Esophagus muscularis mucosa (tissue), 4 donors: ENCODE results near the gene SYT15. TPM values are rescaled to one million over a fixed set of nuclear protein-coding genes. Genes with fewer than 3 reads are reported as not detected.
A peak's percentile ranks its signal among the peaks of the same experiment; 100 is the strongest.
"Not testable (repeated sequence)": the region's sequence is repeated elsewhere in the genome, so short reads cannot be mapped to it uniquely, and the experiment has no call there.

Experiments used
- DNase-seq: peaks from one replicate; pipeline ENCODE4 v3.0.0-alpha.2; 2017; ENCODE audit errors: extremely low spot score
- H3K27ac ChIP-seq, 4 donors: fragments of 200-600 bp; sonication (generic); replicated peaks in 1 of 4; 1 replicate in 3 of 4; 2 replicates in 1 of 4; pipeline ENCODE4 v1.5.1; 2016 to 2019; ENCODE audit warnings: mild to moderate bottlenecking in 1 of 4
- H3K27me3 ChIP-seq, 4 donors: fragments of 200-600 bp; sonication (generic); one replicate each; pipeline versions ENCODE4 v1.5.1 to v1.6.0; 2016 to 2019
- H3K36me3 ChIP-seq, 4 donors: fragments of 200-600 bp; sonication (generic); one replicate each; pipeline ENCODE4 v1.5.1; 2016 to 2019
- H3K4me1 ChIP-seq, 4 donors: fragments of 200-600 bp; sonication (generic); one replicate each; pipeline ENCODE4 v1.5.1; 2016 to 2019
- H3K4me3 ChIP-seq, 4 donors: fragments of 200-600 bp; sonication (generic); 1 replicate in 2 of 4; 2 replicates in 2 of 4; pipeline ENCODE4 v1.5.1; 2016 to 2019; ENCODE audit warnings: mild to moderate bottlenecking in 4 of 4, moderate library complexity in 1 of 4
- H3K9me3 ChIP-seq, 4 donors: fragments of 200-600 bp; sonication (generic); 1 replicate in 3 of 4; 2 replicates in 1 of 4; pipeline ENCODE4 v1.5.1; 2016 to 2019
- EP300 ChIP-seq: sonication (generic); formaldehyde crosslinking; IDR thresholded peaks from one replicate; pipeline ENCODE4 v1.6.1; 2017; ENCODE audit warnings: antibody characterized with exemption
- POLR2A ChIP-seq: fragments of 450-650 bp; IDR thresholded peaks from one replicate; pipeline ENCODE4 v1.6.1; 2017; ENCODE audit warnings: antibody characterized with exemption, moderate library complexity, mild to moderate bottlenecking, low read depth
- POLR2AphosphoS5 ChIP-seq, 2 donors: sonication (generic); formaldehyde crosslinking; IDR thresholded peaks; one replicate each; pipeline ENCODE4 v1.6.1; 2017; ENCODE audit warnings: antibody characterized with exemption in 2 of 2
- WGBS: methylation state at CpG from one replicate; pipeline ENCODE4 v1.1.5; 2018; 5-methylcytosine and 5-hydroxymethylcytosine counted together
- intact Hi-C: fragments of 100-400 bp; cut with DNase I; formaldehyde crosslinking; loops from one replicate; pipeline ENCODE4 v1.15.1; 2023
- total RNA-seq, 4 donors: library from RNA; depleted of rRNA; stranded (reverse); fragments of >200 nt; gene quantifications; one replicate each; pipeline versions ENCODE4 v1.1.0 to v1.2.1, GENCODE V29; 2016
- TF ChIP-seq, protein P1 (sequence below), 3 experiments: fragments of 200-600 bp in 2 of 3; fragments of 450-650 bp in 1 of 3; sonication (generic) in 2 of 3; IDR thresholded peaks; one replicate each; pipeline ENCODE4 v1.5.1; 2017 to 2019; ENCODE audit warnings: antibody characterized with exemption in 3 of 3, mild to moderate bottlenecking in 2 of 3, moderate library complexity in 1 of 3

Gene SYT15
- 1 to 10 TPM; 2.1 to 7.4 (median 5.4) TPM for total RNA-seq

GRCh38 chr10:46578474-46579178 is at the start of gene SYT15:
TSS of gene SYT15 (plus strand) at chr10:46579128. CDS start at chr10:46579169, 41 bp downstream.
- H3K9me3 ChIP-seq, H3K36me3 ChIP-seq, H3K4me1 ChIP-seq, DNase-seq, H3K27ac ChIP-seq, intact Hi-C loops: not testable (repeated sequence)
- no CpG with 5 or more reads among the region's 68 CpGs for WGBS
- peaks cover 0 to 14% (median 0%) of the 10 kb centered on the region in 4 donors for H3K27me3 ChIP-seq
- peak within 1 kb of the TSS; percentile 26 to 45 (median 31) for H3K4me3 ChIP-seq

DNA sequence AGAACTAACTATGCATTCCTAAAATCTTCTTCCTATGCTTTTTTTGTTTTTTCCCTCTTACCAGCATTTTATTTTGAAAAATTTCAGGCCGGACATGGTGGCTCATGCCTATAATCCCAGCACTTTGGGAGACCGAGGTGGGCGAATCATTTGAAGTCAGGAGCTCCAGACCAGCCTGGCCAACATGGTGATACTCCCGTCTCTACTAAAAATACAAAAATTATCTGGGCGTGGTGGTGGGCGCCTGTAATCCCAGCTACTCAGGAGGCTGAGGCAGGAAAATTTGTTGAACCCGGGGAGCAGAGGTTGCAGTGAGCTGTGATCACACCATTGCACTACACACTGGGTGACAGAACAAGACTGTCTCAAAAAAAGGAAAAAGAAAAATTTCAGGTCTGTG is 49.2 kb upstream of the SYT15 start:
- not testable (repeated sequence) for H3K4me1 ChIP-seq

DNA sequence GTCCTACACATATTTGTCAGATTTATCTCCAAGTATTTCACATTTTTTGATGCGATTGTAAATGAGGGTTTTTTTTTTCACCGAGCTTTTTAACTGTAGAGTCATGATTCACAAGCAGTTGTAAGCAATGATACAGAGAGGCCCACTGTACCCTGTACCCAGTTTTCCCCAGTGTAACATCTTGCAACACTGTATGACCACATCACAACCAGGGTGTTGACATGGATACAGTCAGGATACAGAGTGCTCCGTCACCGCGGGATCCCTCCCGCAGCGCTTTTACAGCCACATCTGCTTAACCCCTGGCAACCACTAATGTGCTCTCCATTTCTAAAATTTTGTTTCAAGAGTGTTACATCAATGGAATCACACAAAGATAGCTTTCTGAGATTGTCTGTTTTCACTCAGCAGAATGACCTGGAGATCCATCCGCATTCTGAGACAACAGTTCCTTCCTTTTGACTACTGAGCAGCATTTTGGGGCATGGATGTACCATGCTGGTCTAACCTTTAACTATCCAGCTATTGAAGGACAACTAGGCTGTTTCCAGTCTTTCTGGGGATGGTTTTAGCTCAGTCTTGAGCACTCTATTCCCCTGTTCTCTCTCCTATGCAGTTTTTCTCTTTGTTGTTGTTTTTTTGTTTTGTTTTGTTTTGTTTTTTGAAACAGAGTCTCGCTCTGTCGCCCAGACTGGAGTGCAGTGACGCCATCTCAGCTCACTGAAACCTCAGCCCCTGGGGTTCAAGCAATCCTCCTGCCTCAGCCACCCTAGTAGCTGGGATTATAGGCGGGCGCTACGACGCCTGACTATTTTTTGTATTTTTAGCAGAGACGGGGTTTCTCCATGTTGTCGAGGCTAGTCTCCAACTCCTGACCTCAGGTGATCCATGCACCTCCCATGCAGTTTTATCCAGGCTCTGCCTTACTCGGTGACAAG is 48.4 kb upstream of the SYT15 start:
- Histone ChIP-seq H3K4me1 (no peaks in the 10 kb centered on the region), H3K4me3 (no peak overlapping the region), H3K36me3 (no peaks in the 10 kb centered on the region), H3K9me3 (no peaks in the 10 kb centered on the region), H3K27ac (no peak overlapping the region), H3K27me3 (peaks cover 0 to 1% (median 0%) of the 10 kb centered on the region in 4 donors)
- WGBS = 84% methylated on average over 18 of the region's 18 CpGs
- intact Hi-C loops = no loop called here
- DNase-seq = no peak
- TF ChIP-seq EP300 (no peak), POLR2A (no peak), POLR2AphosphoS5 (IDR thresholded peaks at IDR 0.05) (no peak)
- TF ChIP-seq, protein P1, sequence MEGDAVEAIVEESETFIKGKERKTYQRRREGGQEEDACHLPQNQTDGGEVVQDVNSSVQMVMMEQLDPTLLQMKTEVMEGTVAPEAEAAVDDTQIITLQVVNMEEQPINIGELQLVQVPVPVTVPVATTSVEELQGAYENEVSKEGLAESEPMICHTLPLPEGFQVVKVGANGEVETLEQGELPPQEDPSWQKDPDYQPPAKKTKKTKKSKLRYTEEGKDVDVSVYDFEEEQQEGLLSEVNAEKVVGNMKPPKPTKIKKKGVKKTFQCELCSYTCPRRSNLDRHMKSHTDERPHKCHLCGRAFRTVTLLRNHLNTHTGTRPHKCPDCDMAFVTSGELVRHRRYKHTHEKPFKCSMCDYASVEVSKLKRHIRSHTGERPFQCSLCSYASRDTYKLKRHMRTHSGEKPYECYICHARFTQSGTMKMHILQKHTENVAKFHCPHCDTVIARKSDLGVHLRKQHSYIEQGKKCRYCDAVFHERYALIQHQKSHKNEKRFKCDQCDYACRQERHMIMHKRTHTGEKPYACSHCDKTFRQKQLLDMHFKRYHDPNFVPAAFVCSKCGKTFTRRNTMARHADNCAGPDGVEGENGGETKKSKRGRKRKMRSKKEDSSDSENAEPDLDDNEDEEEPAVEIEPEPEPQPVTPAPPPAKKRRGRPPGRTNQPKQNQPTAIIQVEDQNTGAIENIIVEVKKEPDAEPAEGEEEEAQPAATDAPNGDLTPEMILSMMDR (IDR thresholded peaks at IDR 0.05) = no peak

More for the DNA sequence above, 49.2 kb upstream of the SYT15 start:
- H3K36me3 ChIP-seq, H3K4me3 ChIP-seq, H3K27ac ChIP-seq, intact Hi-C loops, DNase-seq, H3K27me3 ChIP-seq, H3K9me3 ChIP-seq: not testable (repeated sequence)
- WGBS = 88% methylated on average over 7 of the region's 7 CpGs

GRCh38 chr10:46532256-46532655 is 46.7 kb upstream of the SYT15 start:
- H3K9me3 ChIP-seq, H3K4me1 ChIP-seq, H3K4me3 ChIP-seq, intact Hi-C loops, H3K27me3 ChIP-seq, H3K36me3 ChIP-seq, DNase-seq, H3K27ac ChIP-seq: not testable (repeated sequence)
- 77% methylated on average over 1 of the region's 1 CpG for WGBS

DNA sequence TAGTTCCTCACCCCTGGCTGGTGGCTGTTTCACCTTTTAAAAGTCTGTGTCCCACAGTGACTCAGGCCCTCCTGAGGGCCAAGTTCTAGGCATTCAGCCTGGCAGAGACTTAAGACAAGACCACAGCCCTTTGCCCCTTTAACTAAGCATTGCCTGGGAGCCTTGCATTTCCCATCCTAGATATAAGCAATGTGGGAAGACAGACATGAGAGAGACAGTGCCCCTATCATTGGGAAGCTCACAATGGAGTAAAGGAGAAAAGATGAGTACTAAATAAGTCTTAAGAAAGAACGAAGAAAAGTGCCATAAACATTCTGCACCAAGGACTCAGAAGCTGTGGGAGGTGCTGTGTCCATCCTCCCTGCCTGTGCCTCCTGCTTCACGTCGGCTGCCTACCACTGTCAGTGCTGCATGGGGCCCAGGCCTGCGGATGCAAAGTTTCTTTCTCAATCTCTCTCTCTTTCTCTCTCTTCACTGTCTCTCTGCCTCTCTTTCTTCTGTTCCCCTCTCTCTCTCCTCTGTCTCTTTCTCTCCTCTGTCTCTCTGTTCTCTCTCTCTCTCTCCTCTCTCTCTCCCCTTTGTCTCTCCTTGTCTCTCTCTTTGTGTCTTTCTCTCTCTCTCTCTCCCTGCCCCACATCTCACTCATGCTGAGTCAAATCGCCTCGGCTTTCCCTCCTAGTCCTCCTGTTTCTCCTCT is 44.0 kb upstream of the SYT15 start:
- DNase-seq = no peak
- TF ChIP-seq EP300 (no peak), POLR2A (no peak), POLR2AphosphoS5 (IDR thresholded peaks at IDR 0.05) (no peak)
- TF ChIP-seq, protein P1 (IDR thresholded peaks at IDR 0.05) = no peak
- no peak overlapping the region for H3K4me3 ChIP-seq
- peaks cover 0 to 9% (median 0%) of the 10 kb centered on the region in 4 donors for H3K27me3 ChIP-seq
- H3K27ac ChIP-seq = no peak overlapping the region
- intact Hi-C loops = no loop called here
- no peaks in the 10 kb centered on the region for H3K36me3 ChIP-seq
- WGBS = 89% methylated on average over 6 of the region's 6 CpGs
- H3K9me3 ChIP-seq = no peaks in the 10 kb centered on the region
- H3K4me1 ChIP-seq = peaks cover 0 to 16% (median 11%) of the 10 kb centered on the region in 4 donors

DNA sequence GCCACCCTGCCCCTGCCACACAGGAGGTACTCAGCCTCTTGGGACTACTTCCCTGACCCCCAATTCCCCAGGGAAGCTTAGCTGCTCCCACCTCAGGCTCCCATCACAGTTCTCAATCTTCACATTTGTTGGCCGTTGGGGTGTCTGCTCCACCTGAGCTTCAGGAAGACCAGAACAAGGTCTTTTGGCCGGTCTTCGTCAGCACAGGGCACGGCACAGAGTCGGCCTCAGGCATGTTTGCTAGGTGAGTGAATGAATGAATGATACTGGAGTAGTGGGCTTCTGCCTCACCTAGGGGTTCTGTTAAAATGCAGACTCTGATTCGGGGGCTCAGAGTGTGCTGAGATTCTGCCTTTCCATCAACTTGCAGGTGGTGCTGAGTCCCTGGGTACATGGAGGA is 42.8 kb upstream of the SYT15 start:
- TF ChIP-seq POLR2AphosphoS5 (IDR thresholded peaks at IDR 0.05) = no peak
- Histone ChIP-seq H3K4me1 (peaks cover 3 to 28% (median 23%) of the 10 kb centered on the region in 4 donors), H3K27me3 (peaks cover 0 to 16% (median 0%) of the 10 kb centered on the region in 4 donors), H3K4me3 (no peak overlapping the region), H3K36me3 (no peaks in the 10 kb centered on the region), H3K27ac (no peak overlapping the region), H3K9me3 (no peaks in the 10 kb centered on the region)
- DNase-seq = no peak
- intact Hi-C loops = no loop called here
- 89% methylated on average over 6 of the region's 6 CpGs for WGBS
